ENCODE results near the gene NFATC2. TPM values are rescaled to one million over a fixed set of nuclear protein-coding genes. Genes with fewer than 3 reads are reported as not detected.
"Not testable (repeated sequence)": the region's sequence is repeated elsewhere in the genome, so short reads cannot be mapped to it uniquely, and the experiment has no call there.

Gene NFATC2
- total RNA-seq, 1 experiment from 2014 or later, result 0.61 TPM

GRCh38 chr20:51569815-51570738 lies 27.6 kb upstream of the NFATC2 start:
- Histone ChIP-seq H4K8ac (replicated peaks; ENCODE audit: insufficient read length, low read depth, low read length) (no peak overlapping the region), H3K56ac (ENCODE audit: insufficient read length, low read depth, low read length) (no peak overlapping the region), H3K23me2 (ENCODE audit: insufficient read length, low read depth, low read length, poor library complexity, severe bottlenecking) (no peaks in the 10 kb centered on the region), H3K4ac (ENCODE audit: low read depth, low read length) (no peak overlapping the region), H2AK5ac (ENCODE audit: insufficient read length, low read length) (no peak overlapping the region), H2BK120ac (ENCODE audit: low read depth, low read length, poor library complexity, severe bottlenecking) (no peak overlapping the region), H3K4me2 (ENCODE audit: insufficient read depth, insufficient read length, low read length) (no peak overlapping the region), H3K79me2 (ENCODE audit: insufficient read depth, low read length) (no peaks in the 10 kb centered on the region), H4K91ac (ENCODE audit: insufficient read length, low read depth, low read length) (no peak overlapping the region), H2BK15ac (ENCODE audit: low read depth, low read length) (no peak overlapping the region), H3K18ac (ENCODE audit: insufficient read length, low read depth, low read length) (no peak overlapping the region), H3K79me1 (ENCODE audit: insufficient read depth, low read depth, low read length, poor library complexity, severe bottlenecking) (no peaks in the 10 kb centered on the region), H3K4me1 (ENCODE audit: insufficient read depth, low read length) (no peaks in the 10 kb centered on the region), H4K20me1 (ENCODE audit: control insufficient read depth, insufficient read depth, insufficient read length) (no peaks in the 10 kb centered on the region), H3K14ac (ENCODE audit: insufficient read depth, low read length) (no peak overlapping the region), H2BK5ac (ENCODE audit: insufficient read length, low read length) (no peak overlapping the region), H3K27ac (ENCODE audit: insufficient read length, low read depth, low read length) (no peak overlapping the region), H2BK12ac (ENCODE audit: insufficient read length, low read depth, low read length) (no peak overlapping the region), H2BK20ac (ENCODE audit: low read depth, low read length, poor library complexity, severe bottlenecking) (no peak overlapping the region), H3T11ph (ENCODE audit: low read length) (no peak overlapping the region), H3K23ac (ENCODE audit: insufficient read length, low read depth, low read length) (no peak overlapping the region), H2AFZ (ENCODE audit: low read length) (no peak overlapping the region), H3K27me3 (ENCODE audit: insufficient read depth, low read length) (no peaks in the 10 kb centered on the region), H3K9me3 (ENCODE audit: control insufficient read depth, low read depth, low read length) (no peaks in the 10 kb centered on the region), H3K9ac (ENCODE audit: extremely low read depth, insufficient read length, low read length) (no peak overlapping the region), H4K5ac (ENCODE audit: insufficient read length, low read depth, low read length) (no peak overlapping the region)
- no CpG with 5 or more reads among the region's 25 CpGs for WGBS (ENCODE audit: extremely low coverage, insufficient read length, low lambda C conversion rate)
- Mint-ChIP-seq H3K27ac (no peak overlapping the region), H3K4me1 (no peaks in the 10 kb centered on the region), H3K4me3 (no peak overlapping the region), H3K36me3 (ENCODE audit: insufficient read depth in 1 of 3, low read depth in 3 of 3) (no peaks in the 10 kb centered on the region), H3K27me3 (ENCODE audit: low read depth) (peaks cover 45% of the 10 kb centered on the region), H3K9me3 (peaks cover 2 to 3% of the 10 kb centered on the region in 2 experiments; a peak in 2 of 5 replicates)
- no peak for TF ChIP-seq CTCF (conservative IDR thresholded peaks at IDR 0.05)
- DNase-seq, result no peak

GRCh38 chr20:51568533-51568932 lies 26.0 kb upstream of the NFATC2 start:
- H2BK15ac ChIP-seq (ENCODE audit: low read depth, low read length); H4K91ac ChIP-seq (ENCODE audit: insufficient read length, low read depth, low read length); H3K4me3 Mint-ChIP-seq; H3K79me2 ChIP-seq (ENCODE audit: insufficient read depth, low read length); H2AFZ ChIP-seq (ENCODE audit: low read length); H2AK5ac ChIP-seq (ENCODE audit: insufficient read length, low read length); H2BK5ac ChIP-seq (ENCODE audit: insufficient read length, low read length); H3K79me1 ChIP-seq (ENCODE audit: insufficient read depth, low read depth, low read length, poor library complexity, severe bottlenecking); H3K4me1 ChIP-seq (ENCODE audit: insufficient read depth, low read length); H3K9me3 ChIP-seq (ENCODE audit: control insufficient read depth, low read depth, low read length); DNase-seq; H3K9ac ChIP-seq (ENCODE audit: extremely low read depth, insufficient read length, low read length); H3K4me1 Mint-ChIP-seq; H3K27ac ChIP-seq (ENCODE audit: insufficient read length, low read depth, low read length); H4K5ac ChIP-seq (ENCODE audit: insufficient read length, low read depth, low read length); H4K8ac ChIP-seq (replicated peaks; ENCODE audit: insufficient read length, low read depth, low read length); H3K4me2 ChIP-seq (ENCODE audit: insufficient read depth, insufficient read length, low read length); H3K18ac ChIP-seq (ENCODE audit: insufficient read length, low read depth, low read length); H2BK12ac ChIP-seq (ENCODE audit: insufficient read length, low read depth, low read length); H3K14ac ChIP-seq (ENCODE audit: insufficient read depth, low read length); H3K56ac ChIP-seq (ENCODE audit: insufficient read length, low read depth, low read length); H3K4ac ChIP-seq (ENCODE audit: low read depth, low read length); H3K23ac ChIP-seq (ENCODE audit: insufficient read length, low read depth, low read length); H3K23me2 ChIP-seq (ENCODE audit: insufficient read length, low read depth, low read length, poor library complexity, severe bottlenecking); H3K27me3 ChIP-seq (ENCODE audit: insufficient read depth, low read length); H4K20me1 ChIP-seq (ENCODE audit: control insufficient read depth, insufficient read depth, insufficient read length); H3K27ac Mint-ChIP-seq; H3K9me3 Mint-ChIP-seq; H2BK120ac ChIP-seq (ENCODE audit: low read depth, low read length, poor library complexity, severe bottlenecking); H3K36me3 Mint-ChIP-seq (ENCODE audit: insufficient read depth in 1 of 3, low read depth in 3 of 3); H2BK20ac ChIP-seq (ENCODE audit: low read depth, low read length, poor library complexity, severe bottlenecking); H3T11ph ChIP-seq (ENCODE audit: low read length): not testable (repeated sequence)
- no CpG with 5 or more reads among the region's 3 CpGs for WGBS (ENCODE audit: extremely low coverage, insufficient read length, low lambda C conversion rate)
- peaks cover 56% of the 10 kb centered on the region for H3K27me3 Mint-ChIP-seq (ENCODE audit: low read depth)
